Measurements from ENCODE around the gene FAM89B. TPM values are rescaled to one million over a fixed set of nuclear protein-coding genes. Genes with fewer than 3 reads are reported as not detected.

Gene FAM89B
- polyA plus RNA-seq, 3 donors = 51.3 to 139 (median 70.8) TPM

DNA sequence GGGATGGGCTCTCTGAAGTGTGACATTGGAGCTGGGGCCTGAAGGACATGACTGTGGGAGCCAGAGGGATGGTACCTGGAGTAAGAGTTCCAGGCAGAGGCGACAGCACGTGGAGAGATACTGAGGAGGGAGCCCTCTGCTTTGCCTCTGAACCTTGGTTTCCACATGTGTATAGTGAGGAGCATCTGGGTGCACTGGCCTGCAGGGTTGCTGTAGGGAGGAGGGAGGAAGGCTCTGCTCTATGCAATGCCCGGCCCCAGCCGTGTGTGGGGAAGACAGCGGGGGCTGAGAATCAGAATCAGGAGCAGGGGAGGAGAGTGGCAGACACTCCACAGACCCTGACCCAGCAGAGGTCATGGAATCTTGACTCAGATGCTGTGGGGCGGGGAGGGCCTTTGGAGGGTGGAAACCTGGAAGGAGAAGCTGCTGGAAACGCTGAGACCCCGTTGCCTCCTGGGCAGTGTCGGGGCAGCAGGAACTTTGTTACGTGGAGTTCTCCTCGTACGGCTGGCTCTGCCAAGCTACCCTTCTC lies 43.5 kb upstream of the FAM89B start:
- TF ChIP-seq CTCF (IDR thresholded peaks at IDR 0.05) = no peak
- Histone ChIP-seq H3K79me2 (ENCODE audit: insufficient read depth, low read length) (peaks cover 20% of the 10 kb centered on the region), H3K9ac (ENCODE audit: insufficient read depth, low read length, poor library complexity, severe bottlenecking) (no peak overlapping the region), H3K9me3 (replicated peaks in 1 of 2; ENCODE audit: control insufficient read depth in 1 of 2, insufficient read depth in 1 of 2, low read length in 2 of 2) (no peaks in the 10 kb centered on the region), H3K36me3 (replicated peaks in 1 of 2; ENCODE audit: control insufficient read depth in 1 of 2, insufficient read depth in 2 of 2, low read length in 2 of 2) (peaks cover 51 to 74% of the 10 kb centered on the region in 2 donors), H3K4me3 (replicated peaks in 1 of 3; ENCODE audit: low read depth in 2 of 3, low read length in 3 of 3) (no peak overlapping the region), H3K4me1 (ENCODE audit: control insufficient read depth in 1 of 2, insufficient read depth in 2 of 2, low read length in 2 of 2) (peaks cover 20 to 25% of the 10 kb centered on the region in 2 donors), H3K27me3 (ENCODE audit: control insufficient read depth in 2 of 2, insufficient read depth in 2 of 2, low read length in 2 of 2) (no peaks in the 10 kb centered on the region), H2AFZ (ENCODE audit: insufficient read depth, low read depth, low read length, poor library complexity, severe bottlenecking) (no peak overlapping the region), H3K27ac (ENCODE audit: low read depth in 1 of 2, low read length in 2 of 2) (no peak overlapping the region), H3K4me2 (replicated peaks; ENCODE audit: extremely low read depth, low read length, poor library complexity, severe bottlenecking) (no peak overlapping the region), H4K20me1 (ENCODE audit: insufficient read depth, low read length) (peaks cover 49% of the 10 kb centered on the region)
- WGBS (ENCODE audit: insufficient coverage) = 100% methylated on average over 5 of the region's 12 CpGs
- H3K4me1 Mint-ChIP-seq = peaks cover 22% of the 10 kb centered on the region
- DNase-seq = peak in 1 of 3 donors; percentile 1
- H3K36me3 Mint-ChIP-seq = peaks cover 49 to 68% of the 10 kb centered on the region in 2 donors
- H3K4me3 Mint-ChIP-seq = no peak overlapping the region
- intact Hi-C loops (cut with micrococcal nuclease) = no loop called here
- peak overlapping the region in 1 of 7 donors; percentile 9 for H3K27ac Mint-ChIP-seq
- H3K9me3 Mint-ChIP-seq = no peaks in the 10 kb centered on the region
- peaks cover 0 to 2% (median 0%) of the 10 kb centered on the region in 3 donors for H3K27me3 Mint-ChIP-seq (ENCODE audit: low read depth in 3 of 3)

DNA sequence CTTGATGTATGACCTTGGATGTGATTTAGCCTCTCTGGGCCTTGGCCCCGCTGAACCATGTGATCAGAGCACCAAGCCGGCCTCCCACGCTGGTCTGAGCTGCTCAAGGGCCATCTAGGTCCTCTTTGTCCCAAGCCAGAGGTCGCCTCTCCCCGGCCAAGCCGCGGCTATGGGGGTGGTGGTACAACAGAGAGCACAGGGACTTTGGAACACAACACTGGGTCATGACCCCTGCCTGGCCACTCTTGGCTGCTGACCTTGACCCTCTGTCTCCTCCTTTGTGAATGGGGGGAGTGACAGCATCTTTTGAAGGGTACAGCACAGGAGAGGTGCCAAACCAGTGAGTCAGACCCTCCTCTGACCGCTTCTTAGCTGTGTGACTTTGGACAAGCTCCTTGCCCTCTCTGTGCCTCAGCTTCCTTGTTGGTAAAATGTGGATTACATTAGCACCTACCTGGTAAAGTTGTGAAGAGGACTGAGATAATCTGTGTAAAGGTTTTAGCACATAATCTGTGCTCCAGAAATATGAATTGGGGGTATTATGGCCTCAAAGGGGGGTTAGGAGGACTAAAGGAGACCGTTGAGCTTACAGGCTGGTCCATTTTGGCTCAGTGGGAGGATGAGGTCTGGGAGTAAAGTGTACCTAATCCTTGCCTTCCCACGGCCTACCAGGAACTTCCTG lies 42.7 kb upstream of the FAM89B start:
- H3K9me3 Mint-ChIP-seq = no peaks in the 10 kb centered on the region
- H3K36me3 Mint-ChIP-seq = peaks cover 53 to 71% of the 10 kb centered on the region in 2 donors
- Histone ChIP-seq H3K27me3 (ENCODE audit: control insufficient read depth in 2 of 2, insufficient read depth in 2 of 2, low read length in 2 of 2) (no peaks in the 10 kb centered on the region), H2AFZ (ENCODE audit: insufficient read depth, low read depth, low read length, poor library complexity, severe bottlenecking) (no peak overlapping the region), H3K4me3 (replicated peaks in 1 of 3; ENCODE audit: low read depth in 2 of 3, low read length in 3 of 3) (no peak overlapping the region), H3K9me3 (replicated peaks in 1 of 2; ENCODE audit: control insufficient read depth in 1 of 2, insufficient read depth in 1 of 2, low read length in 2 of 2) (no peaks in the 10 kb centered on the region), H3K36me3 (replicated peaks in 1 of 2; ENCODE audit: control insufficient read depth in 1 of 2, insufficient read depth in 2 of 2, low read length in 2 of 2) (peaks cover 54 to 77% of the 10 kb centered on the region in 2 donors), H3K4me2 (replicated peaks; ENCODE audit: extremely low read depth, low read length, poor library complexity, severe bottlenecking) (no peak overlapping the region), H3K4me1 (ENCODE audit: control insufficient read depth in 1 of 2, insufficient read depth in 2 of 2, low read length in 2 of 2) (peaks cover 13 to 18% of the 10 kb centered on the region in 2 donors), H4K20me1 (ENCODE audit: insufficient read depth, low read length) (peaks cover 49% of the 10 kb centered on the region), H3K79me2 (ENCODE audit: insufficient read depth, low read length) (peaks cover 20% of the 10 kb centered on the region), H3K27ac (ENCODE audit: low read depth in 1 of 2, low read length in 2 of 2) (no peak overlapping the region), H3K9ac (ENCODE audit: insufficient read depth, low read length, poor library complexity, severe bottlenecking) (no peak overlapping the region)
- H3K4me3 Mint-ChIP-seq = no peak overlapping the region
- H3K27ac Mint-ChIP-seq = no peak overlapping the region
- peak in 1 of 3 donors; percentile 4 for DNase-seq
- WGBS (ENCODE audit: insufficient coverage) = 86% methylated on average over 4 of the region's 10 CpGs
- no peak for TF ChIP-seq CTCF (IDR thresholded peaks at IDR 0.05)
- intact Hi-C loops (cut with micrococcal nuclease) = loop anchor here in 1 of 2 donors (10.0 kb wide), 1 partner anchor 265 kb away; the partner anchor contains the start of gene POLA2
- H3K4me1 Mint-ChIP-seq = peaks cover 14% of the 10 kb centered on the region
- H3K27me3 Mint-ChIP-seq (ENCODE audit: low read depth in 3 of 3) = peaks cover 0 to 4% (median 0%) of the 10 kb centered on the region in 3 donors
